ENCODE results near the gene REV3L. TPM values are rescaled to one million over a fixed set of nuclear protein-coding genes. Genes with fewer than 3 reads are reported as not detected.

REV3L gene
- total and polyA plus RNA-seq, 2 donors (not counting 1 experiment from before 2014, with no cell fraction given), result 4.7 to 37.9 TPM

GRCh38 chr6:111456208-111456607 is 26.8 kb downstream of the REV3L start:
- no peak overlapping the region for H3K4me3 Mint-ChIP-seq
- Histone ChIP-seq H3K36me3 (replicated peaks in 1 of 2; ENCODE audit: control extremely low read depth in 1 of 2, control insufficient read depth in 1 of 2, extremely low read depth in 1 of 2, insufficient read depth in 2 of 2, low read length in 1 of 2) (peaks cover 4 to 5% of the 10 kb centered on the region in 2 experiments), H3K27me3 (replicated peaks in 1 of 4; ENCODE audit: control extremely low read depth in 1 of 4, control insufficient read depth in 3 of 4, insufficient read depth in 4 of 4, low read length in 3 of 4) (no peaks in the 10 kb centered on the region), H4K20me1 (ENCODE audit: control insufficient read depth, insufficient read depth, low read length, poor library complexity, severe bottlenecking) (no peaks in the 10 kb centered on the region), H3K4me3 (ENCODE audit: control extremely low read depth in 1 of 5, extremely low read depth in 1 of 5, insufficient read depth in 1 of 5, low read depth in 2 of 5, low read length in 4 of 5) (no peak overlapping the region), H3K9me3 (ENCODE audit: control extremely low read depth in 1 of 3, control insufficient read depth in 2 of 3, insufficient read depth in 1 of 3, low read length in 2 of 3) (peaks cover 0 to 3% (median 3%) of the 10 kb centered on the region in 3 donors), H3K27ac (ENCODE audit: low read length in 2 of 2) (no peak overlapping the region), H3K9ac (ENCODE audit: low read length) (no peak overlapping the region), H2AFZ (ENCODE audit: insufficient read depth, low read depth, low read length, poor library complexity, severe bottlenecking) (no peak overlapping the region), H3K4me1 (ENCODE audit: control insufficient read depth in 2 of 2, insufficient read depth in 2 of 2, low read length in 2 of 2) (no peaks in the 10 kb centered on the region), H3K79me2 (ENCODE audit: control insufficient read depth, insufficient read depth, low read length) (peaks cover 60% of the 10 kb centered on the region), H3K4me2 (replicated peaks; ENCODE audit: low read depth, low read length, poor library complexity, severe bottlenecking) (no peak overlapping the region)
- no CpG with 5 or more reads among the region's 2 CpGs for WGBS (ENCODE audit: insufficient coverage)
- peaks cover 5% of the 10 kb centered on the region for H3K9me3 Mint-ChIP-seq (ENCODE audit: insufficient read depth)
- DNase-seq, result no peak
- ChIA-PET CTCF (no interaction called here), POLR2A (no interaction called here)
- no peaks in the 10 kb centered on the region for H3K27me3 Mint-ChIP-seq
- intact Hi-C loops (cut with micrococcal nuclease), result no loop called here
- TF ChIP-seq EZH2 (IDR thresholded peaks at IDR 0.05; ENCODE audit: borderline replicate concordance, insufficient read depth, low read depth, low read length, poor library complexity, severe bottlenecking) (no peak), CTCF (IDR thresholded peaks at IDR 0.05) (no peak)
- H3K4me1 Mint-ChIP-seq, result peaks cover 7% of the 10 kb centered on the region
- no peak for ATAC-seq (ENCODE audit: low read depth)
- H3K27ac Mint-ChIP-seq, result no peak overlapping the region

DNA sequence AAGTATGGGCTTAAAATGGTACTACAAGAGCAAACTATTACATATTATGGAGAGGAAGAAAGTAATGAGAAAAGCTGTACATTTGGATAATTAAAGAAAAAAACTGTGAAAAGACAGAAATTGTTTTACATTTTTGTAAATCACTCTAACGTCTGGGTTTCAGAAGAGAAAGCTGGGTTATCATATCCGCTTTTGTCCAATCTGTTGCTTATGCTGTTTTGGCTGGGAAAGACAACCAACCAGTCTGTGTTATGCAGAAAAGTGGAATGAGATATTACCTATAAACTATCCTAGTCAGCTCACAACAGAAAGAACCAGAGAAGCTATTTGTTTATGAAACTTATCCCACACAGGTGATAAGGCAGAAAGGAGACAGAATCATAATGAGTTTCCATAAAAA is 32.4 kb downstream of the REV3L start:
- DNase-seq (no peak), ATAC-seq (ENCODE audit: low read depth) (no peak)
- no peaks in the 10 kb centered on the region for H3K4me1 ChIP-seq (ENCODE audit: control insufficient read depth in 2 of 2, insufficient read depth in 2 of 2, low read length in 2 of 2)
- no peak for TF ChIP-seq EZH2 (IDR thresholded peaks at IDR 0.05; ENCODE audit: borderline replicate concordance, insufficient read depth, low read depth, low read length, poor library complexity, severe bottlenecking)
- no peak for TF ChIP-seq CTCF (IDR thresholded peaks at IDR 0.05)
- H3K79me2 ChIP-seq (ENCODE audit: control insufficient read depth, insufficient read depth, low read length), result peaks cover 63% of the 10 kb centered on the region
- peaks cover 23% of the 10 kb centered on the region for H4K20me1 ChIP-seq (ENCODE audit: control insufficient read depth, insufficient read depth, low read length, poor library complexity, severe bottlenecking)
- H3K4me3 Mint-ChIP-seq, result no peak overlapping the region
- intact Hi-C loops (cut with micrococcal nuclease), result no loop called here
- no CpG with 5 or more reads among the region's 2 CpGs for WGBS (ENCODE audit: insufficient coverage)
- H3K9me3 Mint-ChIP-seq (ENCODE audit: insufficient read depth), result no peaks in the 10 kb centered on the region
- no peak overlapping the region for H3K4me3 ChIP-seq (ENCODE audit: control extremely low read depth in 1 of 5, extremely low read depth in 1 of 5, insufficient read depth in 1 of 5, low read depth in 2 of 5, low read length in 4 of 5)
- POLR2A ChIA-PET, result no interaction called here
- no peak overlapping the region for H3K4me2 ChIP-seq (replicated peaks; ENCODE audit: low read depth, low read length, poor library complexity, severe bottlenecking)
- no peak overlapping the region for H2AFZ ChIP-seq (ENCODE audit: insufficient read depth, low read depth, low read length, poor library complexity, severe bottlenecking)
- peaks cover 2 to 4% of the 10 kb centered on the region in 2 experiments for H3K36me3 ChIP-seq (replicated peaks in 1 of 2; ENCODE audit: control extremely low read depth in 1 of 2, control insufficient read depth in 1 of 2, extremely low read depth in 1 of 2, insufficient read depth in 2 of 2, low read length in 1 of 2)
- no peaks in the 10 kb centered on the region for H3K27me3 ChIP-seq (replicated peaks in 1 of 4; ENCODE audit: control extremely low read depth in 1 of 4, control insufficient read depth in 3 of 4, insufficient read depth in 4 of 4, low read length in 3 of 4)
- peaks cover 8% of the 10 kb centered on the region for H3K4me1 Mint-ChIP-seq
- H3K9me3 ChIP-seq (ENCODE audit: control extremely low read depth in 1 of 3, control insufficient read depth in 2 of 3, insufficient read depth in 1 of 3, low read length in 2 of 3), result no peaks in the 10 kb centered on the region
- H3K27me3 Mint-ChIP-seq, result no peaks in the 10 kb centered on the region
- CTCF ChIA-PET, result interaction anchor here (1.9 kb wide), 1 partner anchor 28 kb away, joined by 5 read pairs; no protein-coding TSS in a partner anchor
- H3K27ac Mint-ChIP-seq, result no peak overlapping the region
- H3K27ac ChIP-seq (ENCODE audit: low read length in 2 of 2), result no peak overlapping the region
- no peak overlapping the region for H3K9ac ChIP-seq (ENCODE audit: low read length)
